ENCODE results near the gene SLC6A3.
A peak's percentile ranks its signal among the peaks of the same experiment; 100 is the strongest.
"Not testable (repeated sequence)": the region's sequence is repeated elsewhere in the genome, so short reads cannot be mapped to it uniquely, and the experiment has no call there.

Gene SLC6A3

GRCh38 chr5:1423901-1424603 is 21.2 kb downstream of the SLC6A3 start:
- Histone ChIP-seq H3K27me3 (peaks cover 0 to 17% of the 10 kb centered on the region in 2 donors), H3K9me3 (peaks cover 3 to 31% (median 28%) of the 10 kb centered on the region in 3 donors), H3K27ac (no peak overlapping the region), H3K4me3 (no peak overlapping the region), H3K36me3 (no peaks in the 10 kb centered on the region), H3K4me1 (no peaks in the 10 kb centered on the region)
- no peak for DNase-seq
- TF ChIP-seq CTCF (IDR thresholded peaks at IDR 0.05): no peak
- intact Hi-C loops (cut with DNase I; ENCODE audit: low total_unique reads): no loop called here

- peak in 1 of 2 donors; percentile 17 for DNase-seq
- H3K27ac ChIP-seq; H3K4me3 ChIP-seq; H3K36me3 ChIP-seq; H3K4me1 ChIP-seq; intact Hi-C loops (cut with DNase I; ENCODE audit: low total_unique reads): not testable (repeated sequence)
- Histone ChIP-seq H3K9me3 (peaks cover 3 to 16% (median 13%) of the 10 kb centered on the region in 3 donors), H3K27me3 (peaks cover 0 to 17% of the 10 kb centered on the region in 2 donors)
These were observed 22.7 kb downstream of the SLC6A3 start for GRCh38 chr5:1422522-1422921.

GRCh38 chr5:1421521-1422341 is 23.5 kb downstream of the SLC6A3 start:
- Histone ChIP-seq H3K27ac (no peak overlapping the region), H3K4me1 (no peaks in the 10 kb centered on the region), H3K9me3 (peaks cover under 1 to 8% (median 5%) of the 10 kb centered on the region in 3 donors), H3K27me3 (peaks cover 0 to 17% of the 10 kb centered on the region in 2 donors), H3K36me3 (no peaks in the 10 kb centered on the region), H3K4me3 (no peak overlapping the region)
- intact Hi-C loops (cut with DNase I; ENCODE audit: low total_unique reads): no loop called here
- DNase-seq: peak in 1 of 2 donors; percentile 53
- no peak for TF ChIP-seq CTCF (IDR thresholded peaks at IDR 0.05)

- TF ChIP-seq CTCF (IDR thresholded peaks at IDR 0.05): no peak
- Histone ChIP-seq H3K27ac (no peak overlapping the region), H3K36me3 (no peaks in the 10 kb centered on the region), H3K9me3 (peaks cover 0 to 4% (median 0%) of the 10 kb centered on the region in 3 donors), H3K4me1 (no peaks in the 10 kb centered on the region), H3K27me3 (peaks cover 0 to 17% of the 10 kb centered on the region in 2 donors), H3K4me3 (no peak overlapping the region)
- DNase-seq: peak in 1 of 2 donors; percentile 35
- intact Hi-C loops (cut with DNase I; ENCODE audit: low total_unique reads): no loop called here
These were observed 24.7 kb downstream of the SLC6A3 start for GRCh38 chr5:1420211-1421195.

GRCh38 chr5:1419476-1420210 is 25.6 kb downstream of the SLC6A3 start:
- no peaks in the 10 kb centered on the region for H3K9me3 ChIP-seq
- no peak for TF ChIP-seq CTCF (IDR thresholded peaks at IDR 0.05)
- H3K27ac ChIP-seq: no peak overlapping the region

More at GRCh38 chr5:1419476-1420210, 25.6 kb downstream of the SLC6A3 start:
- H3K4me1 ChIP-seq: no peaks in the 10 kb centered on the region
- no peaks in the 10 kb centered on the region for H3K36me3 ChIP-seq
- no peak overlapping the region for H3K4me3 ChIP-seq
- intact Hi-C loops (cut with DNase I; ENCODE audit: low total_unique reads): no loop called here
- peak in 1 of 2 donors; percentile 50 for DNase-seq
- peaks cover 0 to 17% of the 10 kb centered on the region in 2 donors for H3K27me3 ChIP-seq

Data from tibial artery (tissue), 4 donors.